NB4 (cell line): ENCODE measurements around the gene HNRNPAB.
A peak's percentile ranks its signal among the peaks of the same experiment; 100 is the strongest.

ENCODE experiments used
- DNase-seq: peaks from one replicate; pipeline ENCODE4 v3.0.0; 2010; ENCODE audit warnings: low read depth
- H3K4me3 ChIP-seq: one replicate; pipeline ENCODE4 v1.5.1; 2011; ENCODE audit warnings: mild to moderate bottlenecking, low read depth, low read length, moderate library complexity
- MYC ChIP-seq: IDR thresholded peaks from 2 replicates; pipeline ENCODE4 v1.6.1; 2011; ENCODE audit warnings: low read depth, low read length
- POLR2A ChIP-seq: IDR thresholded peaks from 2 replicates; pipeline ENCODE4 v1.6.1; 2011; ENCODE audit warnings: mild to moderate bottlenecking; ENCODE audit not compliant: insufficient read length; ENCODE audit errors: extremely low read depth
- TF ChIP-seq, protein P1 (sequence below): IDR thresholded peaks from one replicate; pipeline ENCODE4 v1.5.1; 2012; ENCODE audit warnings: low read depth, low read length
- TF ChIP-seq, protein P2 (sequence below): IDR thresholded peaks from 2 replicates; pipeline ENCODE4 v1.6.1; 2011; ENCODE audit warnings: low read depth, low read length

The HNRNPAB gene

DNA sequence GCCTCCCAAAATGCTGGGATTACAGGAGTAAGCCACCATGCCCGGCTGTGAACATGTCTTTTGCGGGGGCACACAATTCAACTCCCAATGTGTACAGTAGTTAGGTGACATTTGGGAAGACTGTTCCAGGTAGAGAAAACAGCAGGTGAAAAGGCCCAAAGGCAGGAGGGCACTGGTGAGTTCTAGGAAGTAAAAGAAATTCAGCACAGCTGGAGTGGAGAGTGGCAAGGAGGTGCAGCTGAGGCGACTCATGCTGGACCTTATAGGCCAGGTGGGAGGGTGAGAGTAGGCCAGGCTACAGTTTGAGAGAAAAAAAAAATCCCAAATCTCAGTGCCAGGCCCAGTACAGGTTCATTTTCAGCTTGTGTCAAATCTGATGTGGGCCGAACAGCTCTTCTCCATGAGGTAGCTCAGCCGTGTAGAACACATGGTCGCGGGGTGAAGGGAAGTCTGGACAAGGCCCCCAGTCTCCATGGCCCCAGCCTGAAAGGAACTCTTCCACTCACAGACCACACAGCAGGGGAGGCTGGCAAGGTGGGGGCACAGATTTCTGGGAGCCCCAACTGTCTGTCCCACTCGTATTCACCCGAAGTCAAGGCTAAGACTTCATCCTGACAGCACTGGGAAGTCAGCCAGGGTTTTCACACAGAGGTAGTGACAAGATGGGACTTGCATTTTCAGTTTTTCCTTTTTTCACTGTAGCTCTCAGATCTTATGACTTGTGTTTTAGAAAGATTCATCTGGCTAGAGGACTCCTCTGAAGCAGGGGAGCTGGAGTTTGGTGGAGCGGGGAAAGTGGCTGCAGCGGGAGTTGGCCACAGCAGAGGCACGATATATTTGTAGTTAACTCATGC is 4.5 kb upstream of the HNRNPAB start:
- TF ChIP-seq MYC (no peak), POLR2A (no peak)
- TF ChIP-seq, protein P1, sequence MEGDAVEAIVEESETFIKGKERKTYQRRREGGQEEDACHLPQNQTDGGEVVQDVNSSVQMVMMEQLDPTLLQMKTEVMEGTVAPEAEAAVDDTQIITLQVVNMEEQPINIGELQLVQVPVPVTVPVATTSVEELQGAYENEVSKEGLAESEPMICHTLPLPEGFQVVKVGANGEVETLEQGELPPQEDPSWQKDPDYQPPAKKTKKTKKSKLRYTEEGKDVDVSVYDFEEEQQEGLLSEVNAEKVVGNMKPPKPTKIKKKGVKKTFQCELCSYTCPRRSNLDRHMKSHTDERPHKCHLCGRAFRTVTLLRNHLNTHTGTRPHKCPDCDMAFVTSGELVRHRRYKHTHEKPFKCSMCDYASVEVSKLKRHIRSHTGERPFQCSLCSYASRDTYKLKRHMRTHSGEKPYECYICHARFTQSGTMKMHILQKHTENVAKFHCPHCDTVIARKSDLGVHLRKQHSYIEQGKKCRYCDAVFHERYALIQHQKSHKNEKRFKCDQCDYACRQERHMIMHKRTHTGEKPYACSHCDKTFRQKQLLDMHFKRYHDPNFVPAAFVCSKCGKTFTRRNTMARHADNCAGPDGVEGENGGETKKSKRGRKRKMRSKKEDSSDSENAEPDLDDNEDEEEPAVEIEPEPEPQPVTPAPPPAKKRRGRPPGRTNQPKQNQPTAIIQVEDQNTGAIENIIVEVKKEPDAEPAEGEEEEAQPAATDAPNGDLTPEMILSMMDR = no peak
- TF ChIP-seq, protein P2, sequence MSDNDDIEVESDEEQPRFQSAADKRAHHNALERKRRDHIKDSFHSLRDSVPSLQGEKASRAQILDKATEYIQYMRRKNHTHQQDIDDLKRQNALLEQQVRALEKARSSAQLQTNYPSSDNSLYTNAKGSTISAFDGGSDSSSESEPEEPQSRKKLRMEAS = no peak
- H3K4me3 ChIP-seq = no peak overlapping the region
- DNase-seq = no peak

DNA sequence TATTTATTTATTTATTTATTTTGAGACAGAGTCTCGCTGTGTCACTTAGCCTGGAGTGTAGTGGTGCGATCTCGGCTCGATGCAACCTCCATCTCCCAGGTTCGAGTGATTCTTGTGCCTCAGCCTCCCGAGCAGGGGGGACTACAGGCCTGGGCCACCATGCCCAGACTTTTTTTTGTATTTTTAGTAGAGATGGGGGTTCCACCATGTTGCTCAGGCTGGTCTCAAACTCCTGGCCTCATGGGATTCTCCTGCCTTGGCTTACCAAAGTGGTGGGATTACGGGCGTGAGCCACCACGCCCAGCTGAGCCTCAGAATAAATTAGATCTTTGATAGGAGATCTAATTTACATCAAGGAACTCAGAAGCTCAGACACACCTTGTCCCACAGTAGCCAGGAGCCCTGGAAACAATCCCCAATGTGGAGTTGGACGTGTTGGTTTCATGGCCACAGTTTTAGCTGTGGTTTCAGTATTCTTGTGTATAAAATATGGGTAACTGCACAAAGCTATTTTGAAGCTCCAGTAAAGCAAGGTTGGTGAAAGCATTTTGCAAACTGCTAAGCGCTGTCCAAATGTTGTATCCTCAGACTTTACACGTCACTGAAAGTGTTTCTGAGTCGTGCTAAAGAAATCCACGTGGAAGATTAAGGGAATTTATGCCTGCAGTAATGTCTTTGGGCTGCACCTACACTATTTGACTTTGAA is 3.0 kb upstream of the HNRNPAB start:
- H3K4me3 ChIP-seq = no peak overlapping the region
- TF ChIP-seq MYC (no peak), POLR2A (no peak)
- TF ChIP-seq, protein P1 = no peak
- TF ChIP-seq, protein P2 = no peak
- no peak for DNase-seq

DNA sequence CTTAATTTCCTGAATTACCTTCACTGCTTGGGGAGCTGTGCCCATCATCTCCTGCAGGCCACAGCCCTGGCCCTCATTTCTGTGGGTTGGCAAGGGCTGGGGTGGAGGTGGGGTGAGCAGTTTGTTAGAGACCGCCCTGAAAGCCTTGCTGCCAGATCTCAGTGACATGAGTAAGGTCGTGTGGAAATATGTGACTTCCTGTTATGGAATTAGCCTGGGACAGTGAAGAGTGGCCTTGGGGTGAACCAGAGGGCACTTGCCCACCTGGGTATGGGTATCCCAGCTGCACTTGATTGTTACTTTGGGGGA is 2.5 kb upstream of the HNRNPAB start:
- H3K4me3 ChIP-seq = no peak overlapping the region
- DNase-seq = peak; percentile 74
- TF ChIP-seq POLR2A = no peak
- TF ChIP-seq, protein P2 = no peak
- TF ChIP-seq MYC = no peak
- TF ChIP-seq, protein P1 = no peak

DNA sequence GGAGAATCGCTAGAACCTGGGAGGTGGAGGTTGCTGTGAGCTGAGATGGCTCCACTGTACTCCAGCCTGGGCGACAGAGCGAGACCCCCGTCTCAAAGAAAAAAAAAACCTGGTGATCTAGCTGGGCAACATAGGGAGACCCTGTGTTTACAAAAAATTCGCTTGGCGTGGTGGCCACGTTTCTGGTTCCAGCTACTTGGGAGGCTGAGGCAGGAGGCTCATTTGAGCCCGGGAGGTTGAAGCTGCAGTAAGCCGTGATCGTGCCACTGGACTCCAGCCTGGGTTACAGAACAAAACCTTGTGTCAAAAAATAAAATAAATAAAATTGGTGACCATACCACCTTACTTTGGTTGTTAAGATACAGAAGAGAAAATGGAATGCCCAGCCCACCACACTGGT is 1.8 kb upstream of the HNRNPAB start:
- DNase-seq = no peak
- TF ChIP-seq POLR2A (no peak), MYC (no peak)
- TF ChIP-seq, protein P1 = no peak
- TF ChIP-seq, protein P2 = no peak
- H3K4me3 ChIP-seq = no peak overlapping the region

DNA sequence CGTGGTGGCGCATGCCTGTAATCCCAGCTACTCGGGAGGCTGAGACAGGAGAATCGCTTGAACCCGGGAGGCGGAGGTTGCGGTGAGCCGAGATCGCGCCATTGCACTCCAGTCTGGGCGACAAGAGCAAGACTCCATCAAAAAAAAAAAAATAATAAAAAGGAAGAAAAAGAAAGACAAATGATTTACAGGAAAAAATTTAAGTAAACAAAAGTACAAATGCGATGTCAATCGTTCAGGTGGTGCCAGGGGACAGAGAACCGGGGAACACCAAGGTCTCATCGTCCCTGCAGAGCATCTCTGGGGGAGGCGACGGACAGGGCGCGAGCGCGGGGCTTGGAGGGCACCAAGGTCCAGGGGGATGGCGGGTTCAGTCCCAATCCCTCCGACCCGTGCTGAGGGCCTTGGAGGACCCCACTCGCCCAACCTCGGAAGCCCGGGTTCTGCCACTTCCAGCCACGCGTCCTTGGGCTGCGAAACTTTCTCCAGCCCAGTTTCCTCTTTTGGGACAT is 607 bp upstream of the HNRNPAB start:
- DNase-seq = no peak
- peak overlapping the region; percentile 71 for H3K4me3 ChIP-seq
- TF ChIP-seq, protein P1 = no peak
- TF ChIP-seq POLR2A (no peak), MYC (no peak; the same call in 1 of the 2 replicates)
- TF ChIP-seq, protein P2 = no peak
